SJSA1 (cell line): ENCODE results near the gene IDS. TPM values are rescaled to one million over a fixed set of nuclear protein-coding genes. Genes with fewer than 3 reads are reported as not detected.
"Not testable (repeated sequence)": the region's sequence is repeated elsewhere in the genome, so short reads cannot be mapped to it uniquely, and the experiment has no call there.

Experiments
- DNase-seq, 2 experiments: peaks; one replicate each; pipeline ENCODE4 v3.0.0-alpha.2; 2015 to 2020; ENCODE audit warnings: low spot score in 2 of 2, low read depth in 1 of 2
- H3K27ac ChIP-seq: fragments of 250-450 bp; sonication (Bioruptor Pico); 2 replicates; pipeline ENCODE4 v1.5.1; 2020; ENCODE audit warnings: mild to moderate bottlenecking, moderate library complexity
- H3K27me3 ChIP-seq: fragments of 250-450 bp; sonication (Bioruptor Pico); replicated peaks from 2 replicates; pipeline ENCODE4 v1.5.1; 2020; ENCODE audit warnings: mild to moderate bottlenecking, moderate library complexity
- H3K36me3 ChIP-seq: fragments of 250-450 bp; sonication (Bioruptor Pico); 2 replicates; pipeline ENCODE4 v1.5.1; 2020; ENCODE audit warnings: mild to moderate bottlenecking
- H3K4me1 ChIP-seq: fragments of 250-450 bp; sonication (Bioruptor Pico); replicated peaks from 2 replicates; pipeline ENCODE4 v1.6.1; 2021; ENCODE audit warnings: mild to moderate bottlenecking
- H3K4me3 ChIP-seq: fragments of 250-450 bp; sonication (Bioruptor Pico); 2 replicates; pipeline ENCODE4 v1.5.1; 2020; ENCODE audit warnings: mild to moderate bottlenecking
- H3K9me3 ChIP-seq: fragments of 250-450 bp; sonication (Bioruptor Pico); replicated peaks from 2 replicates; pipeline ENCODE4 v1.5.1; 2020; ENCODE audit warnings: mild to moderate bottlenecking
- total RNA-seq: library from RNA; depleted of rRNA; stranded (reverse); fragments of >200 nt; shearing (Covaris generic); gene quantifications from 2 replicates; pipeline ENCODE4 v1.2.3, GENCODE V29; 2014

The IDS gene
- total RNA-seq, 1 experiment from 2014 or later = 18.9 TPM

GRCh38 chrX:149518236-149518635, 13.1 kb upstream of the IDS start:
- H3K9me3 ChIP-seq = no peaks in the 10 kb centered on the region
- no peak overlapping the region for H3K4me3 ChIP-seq
- no peak for DNase-seq
- no peaks in the 10 kb centered on the region for H3K36me3 ChIP-seq
- no peaks in the 10 kb centered on the region; the same call in 1 of the 2 replicates for H3K27me3 ChIP-seq
- H3K27ac ChIP-seq = no peak overlapping the region
- H3K4me1 ChIP-seq = no peaks in the 10 kb centered on the region

GRCh38 chrX:149517308-149517707, 12.2 kb upstream of the IDS start:
- Histone ChIP-seq H3K27ac (no peak overlapping the region), H3K4me3 (no peak overlapping the region)
- DNase-seq = no peak

GRCh38 chrX:149516604-149517003, 11.5 kb upstream of the IDS start:
- H3K36me3 ChIP-seq = no peaks in the 10 kb centered on the region
- H3K4me3 ChIP-seq = no peak overlapping the region
- H3K27ac ChIP-seq = no peak overlapping the region
- H3K27me3 ChIP-seq = no peaks in the 10 kb centered on the region; the same call in 1 of the 2 replicates
- no peaks in the 10 kb centered on the region for H3K9me3 ChIP-seq
- DNase-seq = no peak
- H3K4me1 ChIP-seq = no peaks in the 10 kb centered on the region

More at GRCh38 chrX:149517308-149517707, 12.2 kb upstream of the IDS start:
- Histone ChIP-seq H3K27me3 (no peaks in the 10 kb centered on the region; the same call in 1 of the 2 replicates), H3K4me1 (no peaks in the 10 kb centered on the region), H3K9me3 (no peaks in the 10 kb centered on the region), H3K36me3 (no peaks in the 10 kb centered on the region)

GRCh38 chrX:149515954-149516602, 11.0 kb upstream of the IDS start:
- no peak overlapping the region for H3K4me3 ChIP-seq
- DNase-seq = no peak
- H3K36me3 ChIP-seq = no peaks in the 10 kb centered on the region
- no peaks in the 10 kb centered on the region; the same call in 1 of the 2 replicates for H3K27me3 ChIP-seq
- no peaks in the 10 kb centered on the region for H3K9me3 ChIP-seq
- no peaks in the 10 kb centered on the region for H3K4me1 ChIP-seq
- no peak overlapping the region for H3K27ac ChIP-seq

- DNase-seq = no peak
- H3K27me3 ChIP-seq = no peaks in the 10 kb centered on the region; the same call in 1 of the 2 replicates
- H3K36me3 ChIP-seq = no peaks in the 10 kb centered on the region
- H3K4me3 ChIP-seq = no peak overlapping the region
- no peaks in the 10 kb centered on the region for H3K4me1 ChIP-seq
- H3K27ac ChIP-seq = no peak overlapping the region
- no peaks in the 10 kb centered on the region for H3K9me3 ChIP-seq
These were observed 8.8 kb upstream of the IDS start for GRCh38 chrX:149513825-149514428.

GRCh38 chrX:149512225-149512885, 7.2 kb upstream of the IDS start:
- no peaks in the 10 kb centered on the region for H3K4me1 ChIP-seq
- no peaks in the 10 kb centered on the region for H3K36me3 ChIP-seq
- H3K9me3 ChIP-seq = no peaks in the 10 kb centered on the region
- H3K27ac ChIP-seq = no peak overlapping the region
- H3K4me3 ChIP-seq = no peak overlapping the region
- H3K27me3 ChIP-seq = no peaks in the 10 kb centered on the region; the same call in 1 of the 2 replicates
- peak; percentile 29 to 42 for DNase-seq

- Histone ChIP-seq H3K9me3 (no peaks in the 10 kb centered on the region), H3K27me3 (no peaks in the 10 kb centered on the region), H3K27ac (no peak overlapping the region), H3K4me1 (no peaks in the 10 kb centered on the region), H3K4me3 (no peak overlapping the region), H3K36me3 (no peaks in the 10 kb centered on the region)
- no peak for DNase-seq
These were observed 6.0 kb upstream of the IDS start for GRCh38 chrX:149511081-149511480.

DNA sequence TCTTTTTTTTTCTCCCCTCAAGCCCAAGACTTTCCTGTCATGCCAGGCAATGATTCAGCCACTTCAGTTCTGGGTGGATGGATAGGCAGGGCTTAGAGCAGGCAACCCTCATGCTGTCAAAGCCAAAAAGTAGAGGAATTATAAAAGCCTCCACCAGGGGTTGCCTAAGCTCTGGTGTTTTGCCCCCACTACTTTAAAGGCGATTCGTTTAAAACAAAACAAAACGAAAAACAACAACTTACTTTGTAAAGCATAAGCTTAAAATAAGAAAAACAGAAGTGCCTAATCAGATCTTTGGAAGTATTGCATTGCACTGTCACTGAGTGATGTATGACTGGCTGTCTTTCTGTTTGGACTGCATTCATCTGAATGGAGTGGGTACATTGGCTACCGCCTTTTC, 5.3 kb upstream of the IDS start:
- no peak overlapping the region for H3K4me3 ChIP-seq
- H3K27ac ChIP-seq = no peak overlapping the region
- H3K4me1 ChIP-seq = peaks cover 2% of the 10 kb centered on the region
- no peaks in the 10 kb centered on the region for H3K27me3 ChIP-seq
- no peaks in the 10 kb centered on the region for H3K9me3 ChIP-seq
- H3K36me3 ChIP-seq = no peaks in the 10 kb centered on the region
- DNase-seq = no peak

DNA sequence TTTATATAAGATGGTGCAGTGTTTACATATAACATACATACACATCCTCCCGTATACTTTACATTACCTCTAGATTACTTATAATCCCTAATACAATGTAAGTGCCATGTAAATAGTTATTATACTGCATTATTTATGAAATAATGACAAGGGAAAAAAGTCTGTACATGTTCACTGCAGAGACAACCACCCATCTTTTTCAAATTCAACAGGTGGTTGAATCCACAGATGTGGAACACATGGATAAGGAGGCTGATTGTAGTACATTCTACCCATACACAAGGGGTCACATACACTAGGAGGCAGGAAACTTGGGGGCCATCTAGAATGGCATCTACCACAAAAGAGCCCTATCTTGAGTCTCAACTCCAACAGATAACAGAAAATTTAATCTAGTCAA, 3.4 kb upstream of the IDS start:
- DNase-seq = no peak
- no peaks in the 10 kb centered on the region for H3K27me3 ChIP-seq
- peaks cover 12% of the 10 kb centered on the region for H3K4me1 ChIP-seq

GRCh38 chrX:149506349-149506748, 1.2 kb upstream of the IDS start:
- no peak for DNase-seq
- Histone ChIP-seq H3K4me3 (no peak overlapping the region), H3K27ac (no peak overlapping the region), H3K4me1 (peaks cover 12% of the 10 kb centered on the region), H3K9me3 (no peaks in the 10 kb centered on the region), H3K36me3 (0 out of 2 replicates have a peak, but pooled peaks cover 5% of the 10 kb centered on the region), H3K27me3 (no peaks in the 10 kb centered on the region)

More for the DNA sequence above, 3.4 kb upstream of the IDS start:
- Histone ChIP-seq H3K36me3 (no peaks in the 10 kb centered on the region), H3K9me3 (no peaks in the 10 kb centered on the region), H3K4me3 (no peak overlapping the region), H3K27ac (no peak overlapping the region)

GRCh38 chrX:149505671-149506070, 565 bp upstream of the IDS start:
- Histone ChIP-seq H3K27ac (no peak overlapping the region), H3K4me3 (no peak overlapping the region; the same call in 1 of the 2 replicates), H3K9me3 (no peaks in the 10 kb centered on the region)

GRCh38 chrX:149504226-149504914, 736 bp downstream of the IDS start:
- peak overlapping the region; percentile 65 for H3K27ac ChIP-seq
- DNase-seq = no peak
- no peaks in the 10 kb centered on the region for H3K27me3 ChIP-seq
- H3K9me3 ChIP-seq = no peaks in the 10 kb centered on the region
- peaks cover 14% of the 10 kb centered on the region for H3K36me3 ChIP-seq
- peak overlapping the region; percentile 56 for H3K4me3 ChIP-seq
- H3K4me1 ChIP-seq = peaks cover 12% of the 10 kb centered on the region

More at GRCh38 chrX:149505671-149506070, 565 bp upstream of the IDS start:
- Histone ChIP-seq H3K36me3 (peaks cover 9% of the 10 kb centered on the region), H3K27me3 (no peaks in the 10 kb centered on the region), H3K4me1 (peaks cover 12% of the 10 kb centered on the region)
- DNase-seq = no peak

DNA sequence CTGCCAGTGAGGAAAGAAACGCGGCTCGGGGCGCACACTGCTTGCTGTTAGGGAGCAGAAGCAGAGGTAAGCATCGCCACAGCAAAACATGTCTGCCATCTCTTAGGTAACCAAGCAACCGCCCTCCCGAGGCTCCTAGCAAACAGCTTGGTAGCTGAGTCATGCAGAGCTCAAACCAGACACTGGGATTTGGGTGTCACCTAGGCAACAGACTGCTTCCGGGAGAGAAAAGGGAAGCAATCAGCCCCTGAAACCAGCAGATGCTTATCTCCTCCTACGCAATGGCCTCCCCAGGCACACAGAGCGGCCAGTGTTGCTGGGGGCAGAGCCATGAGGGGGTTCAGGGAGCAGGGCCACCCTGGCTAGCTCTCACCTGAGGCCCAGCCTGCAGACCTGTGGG, 1.7 kb downstream of the IDS start:
- H3K4me1 ChIP-seq = peaks cover 12% of the 10 kb centered on the region
- H3K36me3 ChIP-seq = peaks cover 17% of the 10 kb centered on the region
- H3K9me3 ChIP-seq, H3K27ac ChIP-seq, H3K27me3 ChIP-seq, H3K4me3 ChIP-seq: not testable (repeated sequence)
- peak; percentile 21 to 68 for DNase-seq
